ENCODE measurements around the gene SEC61A1.

Gene SEC61A1

DNA sequence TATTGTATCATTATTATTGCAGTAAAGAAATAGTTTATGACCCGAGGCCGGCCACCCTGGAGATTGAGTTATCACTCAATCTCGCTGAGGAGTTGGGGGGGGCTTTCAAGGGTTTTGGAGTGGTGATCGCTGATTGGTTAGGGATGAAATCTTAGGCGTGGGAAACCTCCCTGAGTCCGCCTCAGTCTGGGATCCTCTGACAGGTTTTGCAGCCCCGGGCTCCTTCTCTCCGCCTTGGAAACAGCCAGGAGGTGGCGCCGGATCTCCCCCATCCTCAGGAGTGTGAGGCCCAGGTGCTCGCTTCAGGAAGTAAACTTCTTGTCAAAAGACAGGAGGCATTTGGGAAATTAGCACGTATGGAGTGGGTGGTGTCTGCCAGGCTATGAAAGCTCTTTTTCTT lies 41.1 kb upstream of the SEC61A1 start:
- Histone ChIP-seq H3K27me3 (ENCODE audit: insufficient read depth, low read depth, severe bottlenecking) (no peaks in the 10 kb centered on the region), H3K4me3 (ENCODE audit: low read depth, low read length) (no peak overlapping the region), H3K36me3 (no peaks in the 10 kb centered on the region), H3K9me3 (ENCODE audit: severe bottlenecking) (peaks cover 1% of the 10 kb centered on the region), H3K27ac (no peak overlapping the region)
- TF ChIP-seq, protein P1, sequence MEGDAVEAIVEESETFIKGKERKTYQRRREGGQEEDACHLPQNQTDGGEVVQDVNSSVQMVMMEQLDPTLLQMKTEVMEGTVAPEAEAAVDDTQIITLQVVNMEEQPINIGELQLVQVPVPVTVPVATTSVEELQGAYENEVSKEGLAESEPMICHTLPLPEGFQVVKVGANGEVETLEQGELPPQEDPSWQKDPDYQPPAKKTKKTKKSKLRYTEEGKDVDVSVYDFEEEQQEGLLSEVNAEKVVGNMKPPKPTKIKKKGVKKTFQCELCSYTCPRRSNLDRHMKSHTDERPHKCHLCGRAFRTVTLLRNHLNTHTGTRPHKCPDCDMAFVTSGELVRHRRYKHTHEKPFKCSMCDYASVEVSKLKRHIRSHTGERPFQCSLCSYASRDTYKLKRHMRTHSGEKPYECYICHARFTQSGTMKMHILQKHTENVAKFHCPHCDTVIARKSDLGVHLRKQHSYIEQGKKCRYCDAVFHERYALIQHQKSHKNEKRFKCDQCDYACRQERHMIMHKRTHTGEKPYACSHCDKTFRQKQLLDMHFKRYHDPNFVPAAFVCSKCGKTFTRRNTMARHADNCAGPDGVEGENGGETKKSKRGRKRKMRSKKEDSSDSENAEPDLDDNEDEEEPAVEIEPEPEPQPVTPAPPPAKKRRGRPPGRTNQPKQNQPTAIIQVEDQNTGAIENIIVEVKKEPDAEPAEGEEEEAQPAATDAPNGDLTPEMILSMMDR (IDR thresholded peaks at IDR 0.05; ENCODE audit: low read depth, low read length), result peak; percentile 75
- DNase-seq, result peak; percentile 87

DNA sequence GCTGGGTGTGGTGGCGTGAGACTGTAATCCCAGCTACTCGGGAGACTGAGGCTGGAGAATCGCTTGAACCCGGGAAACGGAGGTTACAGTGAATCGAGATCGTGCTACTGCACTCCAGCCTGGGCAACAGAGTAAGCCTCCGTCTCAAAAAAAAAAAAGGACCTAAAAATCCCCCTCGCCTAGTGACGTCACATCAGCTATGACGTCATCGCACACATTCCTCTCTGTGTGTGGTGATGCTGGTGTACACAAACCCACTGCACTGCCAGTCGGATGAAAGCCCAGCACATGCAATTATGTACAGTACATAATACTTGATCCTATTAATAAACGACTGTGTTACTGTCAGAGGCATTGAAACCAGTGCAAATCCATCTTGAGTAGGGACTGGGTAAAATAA lies 40.2 kb upstream of the SEC61A1 start:
- no peaks in the 10 kb centered on the region for H3K27me3 ChIP-seq (ENCODE audit: insufficient read depth, low read depth, severe bottlenecking)
- H3K9me3 ChIP-seq (ENCODE audit: severe bottlenecking), result peaks cover 2% of the 10 kb centered on the region
- no peaks in the 10 kb centered on the region for H3K36me3 ChIP-seq
- DNase-seq, result no peak
- TF ChIP-seq, protein P1 (IDR thresholded peaks at IDR 0.05; ENCODE audit: low read depth, low read length), result no peak
- H3K27ac ChIP-seq, result no peak overlapping the region
- no peak overlapping the region for H3K4me3 ChIP-seq (ENCODE audit: low read depth, low read length)

DNA sequence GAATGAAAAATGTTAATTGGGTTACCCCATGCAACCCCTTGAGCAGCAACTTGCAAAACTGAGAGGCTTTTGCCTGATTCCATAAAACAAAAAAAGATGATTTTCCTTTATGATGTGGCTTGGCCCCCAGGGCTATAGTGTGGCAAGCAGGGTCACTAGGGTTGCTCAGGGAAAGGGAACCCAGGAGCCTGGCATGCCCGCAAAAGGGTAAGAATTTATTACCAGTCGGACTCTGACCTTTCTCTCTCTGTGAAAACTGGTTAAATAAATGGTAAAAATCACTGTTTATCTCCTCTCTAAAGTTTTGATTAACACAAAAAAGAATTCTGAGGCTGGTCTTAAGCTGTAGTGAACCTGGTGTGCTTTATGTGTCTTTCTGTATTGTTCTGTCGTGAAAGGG lies 37.7 kb upstream of the SEC61A1 start:
- H3K36me3 ChIP-seq, result no peaks in the 10 kb centered on the region
- H3K9me3 ChIP-seq (ENCODE audit: severe bottlenecking), result peaks cover 2% of the 10 kb centered on the region
- TF ChIP-seq, protein P1 (IDR thresholded peaks at IDR 0.05; ENCODE audit: low read depth, low read length), result no peak
- no peak overlapping the region for H3K27ac ChIP-seq
- no peaks in the 10 kb centered on the region for H3K27me3 ChIP-seq (ENCODE audit: insufficient read depth, low read depth, severe bottlenecking)
- DNase-seq, result no peak
- H3K4me3 ChIP-seq (ENCODE audit: low read depth, low read length), result no peak overlapping the region

DNA sequence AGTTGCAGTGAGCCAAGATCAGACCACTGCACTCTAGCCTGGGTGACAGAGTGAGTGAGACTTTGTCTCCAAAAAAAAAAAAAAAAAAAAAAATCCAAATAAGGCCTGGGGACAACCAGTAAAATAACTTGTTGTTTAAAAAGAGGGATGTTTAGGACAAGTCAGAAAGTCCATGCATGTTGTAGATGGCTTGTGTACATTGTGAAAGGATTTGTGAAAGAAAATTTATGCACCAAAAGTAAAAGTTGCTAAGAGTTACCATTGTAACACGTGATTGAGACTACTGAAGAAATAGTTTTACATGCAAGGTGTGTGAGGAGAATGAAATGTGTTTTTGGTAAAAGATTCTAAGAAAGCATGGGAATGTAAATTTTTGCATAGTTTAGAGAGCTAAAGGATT lies 35.7 kb upstream of the SEC61A1 start:
- Histone ChIP-seq H3K4me3 (ENCODE audit: low read depth, low read length) (no peak overlapping the region), H3K36me3 (no peaks in the 10 kb centered on the region), H3K27me3 (ENCODE audit: insufficient read depth, low read depth, severe bottlenecking) (no peaks in the 10 kb centered on the region), H3K27ac (no peak overlapping the region), H3K9me3 (ENCODE audit: severe bottlenecking) (peaks cover 2% of the 10 kb centered on the region)
- TF ChIP-seq, protein P1 (IDR thresholded peaks at IDR 0.05; ENCODE audit: low read depth, low read length), result no peak
- no peak for DNase-seq

DNA sequence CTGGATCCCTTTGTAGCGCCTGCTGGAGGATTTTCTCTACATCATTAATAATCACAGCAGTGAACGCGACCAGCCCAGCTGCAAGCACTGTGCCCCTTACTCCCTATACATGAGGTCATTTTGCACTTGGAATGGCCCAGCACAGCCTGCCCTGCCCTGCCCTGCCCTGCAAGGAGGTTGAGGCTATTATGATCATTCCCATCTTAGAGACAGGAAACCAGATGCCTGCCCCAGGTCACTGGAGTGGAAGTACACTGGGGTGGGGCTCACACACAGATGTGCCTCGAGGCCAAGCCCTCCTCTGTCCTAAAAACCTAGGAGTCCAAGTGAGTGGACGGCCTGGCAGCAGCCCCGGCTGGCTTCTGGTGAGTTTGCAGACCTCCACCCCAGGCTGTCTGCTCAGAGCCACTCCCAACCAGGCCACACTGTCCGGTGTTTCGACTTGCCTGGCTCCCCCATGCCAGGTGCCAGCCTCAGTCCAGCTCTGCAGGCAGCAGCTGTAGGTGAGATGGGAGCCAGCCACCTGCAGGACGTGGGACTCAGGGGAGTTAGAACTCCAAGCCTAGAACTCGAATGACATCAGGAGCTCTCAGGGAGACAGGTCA lies 30.4 kb upstream of the SEC61A1 start:
- no peaks in the 10 kb centered on the region for H3K27me3 ChIP-seq (ENCODE audit: insufficient read depth, low read depth, severe bottlenecking)
- no peak overlapping the region for H3K4me3 ChIP-seq (ENCODE audit: low read depth, low read length)
- no peak for DNase-seq
- no peak overlapping the region for H3K27ac ChIP-seq
- TF ChIP-seq, protein P1 (IDR thresholded peaks at IDR 0.05; ENCODE audit: low read depth, low read length), result no peak
- no peaks in the 10 kb centered on the region for H3K9me3 ChIP-seq (ENCODE audit: severe bottlenecking)
- H3K36me3 ChIP-seq, result no peaks in the 10 kb centered on the region

DNA sequence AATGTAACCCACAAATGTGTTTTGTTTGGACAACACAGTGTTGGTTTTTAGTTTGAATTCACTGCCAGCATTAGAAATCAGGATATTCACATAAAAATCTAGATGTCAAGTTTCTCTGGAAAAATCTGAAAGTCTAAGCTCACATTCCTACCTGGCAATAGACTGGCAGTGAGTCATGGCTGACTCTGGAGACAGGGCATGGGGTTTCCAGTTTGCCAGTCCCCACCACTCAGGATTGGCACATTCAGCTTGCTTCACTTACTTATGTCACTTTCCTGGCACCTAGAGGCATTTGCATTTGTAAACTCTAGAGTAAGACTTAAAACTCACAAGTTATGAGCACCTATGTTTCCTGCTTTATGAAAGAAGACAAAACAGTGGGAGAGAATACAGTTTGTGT lies 19.1 kb upstream of the SEC61A1 start:
- H3K27me3 ChIP-seq (ENCODE audit: insufficient read depth, low read depth, severe bottlenecking), result no peaks in the 10 kb centered on the region
- TF ChIP-seq, protein P1 (IDR thresholded peaks at IDR 0.05; ENCODE audit: low read depth, low read length), result no peak
- H3K4me3 ChIP-seq (ENCODE audit: low read depth, low read length), result no peak overlapping the region
- DNase-seq, result no peak
- H3K36me3 ChIP-seq, result no peaks in the 10 kb centered on the region
- no peaks in the 10 kb centered on the region for H3K9me3 ChIP-seq (ENCODE audit: severe bottlenecking)
- H3K27ac ChIP-seq, result no peak overlapping the region

Measured in WERI-Rb-1 (cell line).